HFFc6 (cell line): ENCODE measurements around the gene CFAP57. TPM values are rescaled to one million over a fixed set of nuclear protein-coding genes. Genes with fewer than 3 reads are reported as not detected.
A peak's percentile ranks its signal among the peaks of the same experiment; 100 is the strongest.

Experiments
- DNase-seq: peaks from one replicate; pipeline ENCODE4 v3.0.0-alpha.2; 2018
- H3K27ac Mint-ChIP-seq: 2 replicates; pipeline ENCODE4 v1.8.0; 2020; ENCODE audit warnings: mild to moderate bottlenecking, mixed read lengths
- H3K27me3 Mint-ChIP-seq: 2 replicates; pipeline ENCODE4 v1.8.0; 2021; ENCODE audit warnings: mild to moderate bottlenecking, moderate library complexity, mixed read lengths; ENCODE audit not compliant: insufficient read depth
- H3K36me3 Mint-ChIP-seq: 2 replicates; pipeline ENCODE4 v1.8.0; 2021; ENCODE audit warnings: low read depth, mixed read lengths
- H3K4me1 Mint-ChIP-seq: 2 replicates; pipeline ENCODE4 v1.8.0; 2020; ENCODE audit warnings: low read depth, mixed read lengths
- H3K4me3 Mint-ChIP-seq: 2 replicates; pipeline ENCODE4 v1.8.0; 2020; ENCODE audit warnings: mild to moderate bottlenecking, moderate library complexity, mixed read lengths
- H3K9me3 Mint-ChIP-seq: 2 replicates; pipeline ENCODE4 v1.8.0; 2020; ENCODE audit warnings: mild to moderate bottlenecking, mixed read lengths
- total RNA-seq, 6 experiments: library from RNA; stranded (reverse); fragmentation: NEBNext Ultra II Directional; extraction: Animal tissue kit (Norgen Biotek cat#: 25700); gene quantifications; 2 replicates in 1 of 6; 3 replicates in 5 of 6; pipeline ENCODE4 v1.2.3, GENCODE V29; 2021
- TF ChIP-seq, protein P1 (sequence below): fragments of 200-600 bp; sonication (generic); IDR thresholded peaks from 2 replicates; pipeline ENCODE4 v1.5.0; 2021; ENCODE audit warnings: antibody characterized with exemption, mild to moderate bottlenecking

The CFAP57 gene
- total RNA-seq, 6 experiments from 2014 or later: 0.14 to 0.75 (median 0.19) TPM

- Mint-ChIP-seq H3K4me3 (no peak overlapping the region), H3K27me3 (peaks cover 18% of the 10 kb centered on the region), H3K9me3 (no peaks in the 10 kb centered on the region), H3K27ac (no peak overlapping the region), H3K4me1 (peaks cover 9% of the 10 kb centered on the region; the same call in 1 of the 2 replicates), H3K36me3 (no peaks in the 10 kb centered on the region; the same call in 1 of the 2 replicates)
- TF ChIP-seq, protein P1, sequence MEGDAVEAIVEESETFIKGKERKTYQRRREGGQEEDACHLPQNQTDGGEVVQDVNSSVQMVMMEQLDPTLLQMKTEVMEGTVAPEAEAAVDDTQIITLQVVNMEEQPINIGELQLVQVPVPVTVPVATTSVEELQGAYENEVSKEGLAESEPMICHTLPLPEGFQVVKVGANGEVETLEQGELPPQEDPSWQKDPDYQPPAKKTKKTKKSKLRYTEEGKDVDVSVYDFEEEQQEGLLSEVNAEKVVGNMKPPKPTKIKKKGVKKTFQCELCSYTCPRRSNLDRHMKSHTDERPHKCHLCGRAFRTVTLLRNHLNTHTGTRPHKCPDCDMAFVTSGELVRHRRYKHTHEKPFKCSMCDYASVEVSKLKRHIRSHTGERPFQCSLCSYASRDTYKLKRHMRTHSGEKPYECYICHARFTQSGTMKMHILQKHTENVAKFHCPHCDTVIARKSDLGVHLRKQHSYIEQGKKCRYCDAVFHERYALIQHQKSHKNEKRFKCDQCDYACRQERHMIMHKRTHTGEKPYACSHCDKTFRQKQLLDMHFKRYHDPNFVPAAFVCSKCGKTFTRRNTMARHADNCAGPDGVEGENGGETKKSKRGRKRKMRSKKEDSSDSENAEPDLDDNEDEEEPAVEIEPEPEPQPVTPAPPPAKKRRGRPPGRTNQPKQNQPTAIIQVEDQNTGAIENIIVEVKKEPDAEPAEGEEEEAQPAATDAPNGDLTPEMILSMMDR: no peak
- DNase-seq: no peak
Observed at GRCh38 chr1:43288785-43289706, 116.9 kb downstream of the CFAP57 start.

- H3K36me3 Mint-ChIP-seq: no peaks in the 10 kb centered on the region; the same call in 1 of the 2 replicates
- peaks cover 25% of the 10 kb centered on the region for H3K4me1 Mint-ChIP-seq
- H3K9me3 Mint-ChIP-seq: no peaks in the 10 kb centered on the region
- H3K4me3 Mint-ChIP-seq: no peak overlapping the region
- no peak overlapping the region for H3K27ac Mint-ChIP-seq
- TF ChIP-seq, protein P1: no peak
- no peak for DNase-seq
- H3K27me3 Mint-ChIP-seq: peaks cover 10% of the 10 kb centered on the region
Observed at GRCh38 chr1:43292216-43292615, 120.1 kb downstream of the CFAP57 start.

DNA sequence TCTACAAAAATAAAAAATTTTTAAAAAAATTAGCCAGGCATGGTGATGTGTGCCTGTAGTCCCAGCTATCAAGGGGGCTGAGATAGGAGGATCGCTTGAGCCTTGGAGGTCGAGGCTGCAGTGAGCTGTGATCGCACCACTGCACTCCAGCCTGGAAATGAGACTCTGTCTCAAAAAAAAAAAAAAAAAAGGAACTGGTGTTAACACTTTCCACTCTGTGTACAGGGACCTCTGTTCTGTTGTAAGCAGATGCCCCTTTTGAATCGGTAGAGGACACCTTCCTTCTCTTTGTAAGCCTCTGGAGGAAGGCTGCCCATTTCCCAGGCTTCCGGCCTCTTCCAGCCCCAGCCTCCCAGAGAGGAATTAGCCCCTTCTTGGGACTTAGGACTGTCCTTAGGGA, 120.5 kb downstream of the CFAP57 start:
- Mint-ChIP-seq H3K4me3 (no peak overlapping the region), H3K27ac (no peak overlapping the region), H3K4me1 (peaks cover 25% of the 10 kb centered on the region), H3K9me3 (no peaks in the 10 kb centered on the region), H3K36me3 (no peaks in the 10 kb centered on the region), H3K27me3 (peaks cover 6% of the 10 kb centered on the region)
- TF ChIP-seq, protein P1: no peak
- no peak for DNase-seq

GRCh38 chr1:43293176-43293575, 121.0 kb downstream of the CFAP57 start:
- H3K4me3 Mint-ChIP-seq: no peak overlapping the region
- TF ChIP-seq, protein P1: no peak
- no peaks in the 10 kb centered on the region for H3K9me3 Mint-ChIP-seq
- peaks cover 25% of the 10 kb centered on the region for H3K4me1 Mint-ChIP-seq
- H3K27ac Mint-ChIP-seq: peak overlapping the region; percentile 34; the same call in 1 of the 2 replicates
- no peaks in the 10 kb centered on the region for H3K36me3 Mint-ChIP-seq
- H3K27me3 Mint-ChIP-seq: peaks cover 2% of the 10 kb centered on the region; the same call in 1 of the 2 replicates
- DNase-seq: peak; percentile 24

- TF ChIP-seq, protein P1: no peak
- H3K4me1 Mint-ChIP-seq: peaks cover 25% of the 10 kb centered on the region
- H3K36me3 Mint-ChIP-seq: no peaks in the 10 kb centered on the region
- H3K27ac Mint-ChIP-seq: no peak overlapping the region
- H3K9me3 Mint-ChIP-seq: no peaks in the 10 kb centered on the region
- peak; percentile 50 for DNase-seq
- H3K27me3 Mint-ChIP-seq: peaks cover 2% of the 10 kb centered on the region; the same call in 1 of the 2 replicates
- H3K4me3 Mint-ChIP-seq: no peak overlapping the region
Observed at GRCh38 chr1:43293896-43294760, 122.0 kb downstream of the CFAP57 start.
